DOHH2 (cell line): ENCODE data around the gene C16orf95.

Experiments
- CTCF ChIP-seq: fragments of 200-600 bp; sonication (generic); IDR thresholded peaks from one replicate; pipeline ENCODE4 v1.5.1; 2014; ENCODE audit warnings: antibody characterized with exemption, mild to moderate bottlenecking, low read depth, low read length; ENCODE audit not compliant: poor library complexity, severe bottlenecking
- EZH2phosphoT487 ChIP-seq: fragments of 200-600 bp; sonication (generic); IDR thresholded peaks from 2 replicates; pipeline ENCODE4 v1.6.1; 2017; ENCODE audit warnings: borderline replicate concordance, mild to moderate bottlenecking, antibody characterized with exemption, low read length, moderate library complexity, mixed read lengths

- no peak for TF ChIP-seq CTCF
- no peak for TF ChIP-seq EZH2phosphoT487
Observed at GRCh38 chr16:87330257-87330624, 13.0 kb upstream of the C16orf95 start.
